HL-60 (cell line): ENCODE data around the gene ATL3.

Source experiments
- DNase-seq, 2 experiments: peaks; one replicate each; pipeline ENCODE4 v3.0.0-alpha.2; 2010 to 2020; ENCODE audit warnings: low read depth in 1 of 2, low spot score in 1 of 2
- H3K27ac ChIP-seq: fragments of 250-450 bp; sonication (Bioruptor Pico); replicated peaks from 2 replicates; pipeline ENCODE4 v1.5.1; 2020; ENCODE audit warnings: mild to moderate bottlenecking, moderate library complexity
- H3K27me3 ChIP-seq: fragments of 250-450 bp; sonication (Bioruptor Pico); 2 replicates; pipeline ENCODE4 v1.5.1; 2021; ENCODE audit warnings: mild to moderate bottlenecking, moderate library complexity; ENCODE audit not compliant: insufficient read depth, poor library complexity, severe bottlenecking
- H3K4me3 ChIP-seq: replicated peaks from 2 replicates; pipeline ENCODE4 v1.5.1; 2011; ENCODE audit warnings: mild to moderate bottlenecking, control low read depth, low read length; ENCODE audit not compliant: insufficient read depth
- GABPA ChIP-seq: IDR thresholded peaks from 2 replicates; pipeline ENCODE4 v1.6.1; 2012; ENCODE audit warnings: low read depth
- POLR2AphosphoS5 ChIP-seq: IDR thresholded peaks from 2 replicates; pipeline ENCODE4 v1.6.1; 2012; ENCODE audit warnings: low read depth
- REST ChIP-seq: IDR thresholded peaks from 2 replicates; pipeline ENCODE4 v1.6.1; 2012; ENCODE audit warnings: low read depth; ENCODE audit not compliant: insufficient replicate concordance
- SPI1 ChIP-seq: IDR thresholded peaks from 2 replicates; pipeline ENCODE4 v1.6.1; 2012; ENCODE audit warnings: low read depth, mild to moderate bottlenecking, borderline replicate concordance
- TF ChIP-seq, protein P1 (sequence below): IDR thresholded peaks from one replicate; pipeline ENCODE4 v1.5.1; 2011; ENCODE audit warnings: low read length, control low read depth, inconsistent platforms; ENCODE audit not compliant: insufficient read depth

ATL3 gene

DNA sequence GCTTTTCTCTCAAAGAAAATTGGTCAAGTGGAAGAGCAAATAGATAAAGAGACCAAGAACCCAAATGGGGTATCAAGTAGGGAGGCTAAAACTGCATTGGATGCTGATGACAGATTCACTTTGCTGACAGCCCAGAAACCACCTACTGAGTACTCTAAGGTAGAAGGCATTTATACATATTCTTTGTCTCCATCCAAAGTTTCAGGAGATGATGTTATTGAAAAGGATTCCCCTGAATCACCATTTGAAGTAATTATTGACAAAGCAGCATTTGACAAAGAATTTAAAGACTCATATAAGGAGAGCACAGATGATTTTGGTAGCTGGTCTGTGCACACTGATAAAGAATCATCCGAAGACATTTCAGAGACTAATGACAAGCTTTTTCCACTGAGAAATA is 47.8 kb upstream of the ATL3 start:
- Histone ChIP-seq H3K27me3 (no peaks in the 10 kb centered on the region), H3K27ac (no peak overlapping the region), H3K4me3 (no peak overlapping the region)
- DNase-seq = no peak
- TF ChIP-seq, protein P1, sequence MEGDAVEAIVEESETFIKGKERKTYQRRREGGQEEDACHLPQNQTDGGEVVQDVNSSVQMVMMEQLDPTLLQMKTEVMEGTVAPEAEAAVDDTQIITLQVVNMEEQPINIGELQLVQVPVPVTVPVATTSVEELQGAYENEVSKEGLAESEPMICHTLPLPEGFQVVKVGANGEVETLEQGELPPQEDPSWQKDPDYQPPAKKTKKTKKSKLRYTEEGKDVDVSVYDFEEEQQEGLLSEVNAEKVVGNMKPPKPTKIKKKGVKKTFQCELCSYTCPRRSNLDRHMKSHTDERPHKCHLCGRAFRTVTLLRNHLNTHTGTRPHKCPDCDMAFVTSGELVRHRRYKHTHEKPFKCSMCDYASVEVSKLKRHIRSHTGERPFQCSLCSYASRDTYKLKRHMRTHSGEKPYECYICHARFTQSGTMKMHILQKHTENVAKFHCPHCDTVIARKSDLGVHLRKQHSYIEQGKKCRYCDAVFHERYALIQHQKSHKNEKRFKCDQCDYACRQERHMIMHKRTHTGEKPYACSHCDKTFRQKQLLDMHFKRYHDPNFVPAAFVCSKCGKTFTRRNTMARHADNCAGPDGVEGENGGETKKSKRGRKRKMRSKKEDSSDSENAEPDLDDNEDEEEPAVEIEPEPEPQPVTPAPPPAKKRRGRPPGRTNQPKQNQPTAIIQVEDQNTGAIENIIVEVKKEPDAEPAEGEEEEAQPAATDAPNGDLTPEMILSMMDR = no peak
- TF ChIP-seq REST (no peak), POLR2AphosphoS5 (no peak), GABPA (no peak), SPI1 (no peak)

DNA sequence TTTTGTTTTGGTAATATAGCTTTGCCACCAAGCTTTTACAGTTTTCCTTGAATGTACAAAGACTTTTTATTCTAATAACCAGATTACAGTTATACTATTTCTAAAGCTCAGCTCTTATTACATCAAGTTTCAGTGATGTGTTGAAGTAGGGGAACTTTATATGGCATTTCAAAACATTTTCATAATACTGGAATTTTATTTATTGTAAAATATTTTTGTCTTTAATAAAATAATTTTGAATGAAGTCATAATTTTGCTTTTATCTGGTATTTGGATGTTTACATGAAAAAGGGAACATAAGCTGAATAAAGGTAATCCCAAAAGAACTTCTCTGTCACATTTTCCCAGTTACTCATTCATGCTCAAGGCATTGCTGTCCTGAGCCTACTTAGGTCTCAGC is 44.9 kb upstream of the ATL3 start:
- TF ChIP-seq REST = no peak
- no peak for TF ChIP-seq SPI1
- TF ChIP-seq POLR2AphosphoS5 = no peak
- TF ChIP-seq, protein P1 = no peak
- no peak for TF ChIP-seq GABPA
- no peak overlapping the region for H3K4me3 ChIP-seq
- H3K27ac ChIP-seq = no peak overlapping the region
- no peak for DNase-seq
- no peaks in the 10 kb centered on the region for H3K27me3 ChIP-seq

- TF ChIP-seq GABPA (no peak), POLR2AphosphoS5 (no peak), SPI1 (no peak), REST (no peak)
- TF ChIP-seq, protein P1 = no peak
- Histone ChIP-seq H3K27ac (no peak overlapping the region), H3K27me3 (no peaks in the 10 kb centered on the region), H3K4me3 (no peak overlapping the region)
- no peak for DNase-seq
These were observed 42.6 kb upstream of the ATL3 start for GRCh38 chr11:63713766-63714165.
